Measurements from ENCODE around the gene WASF3.

DNA sequence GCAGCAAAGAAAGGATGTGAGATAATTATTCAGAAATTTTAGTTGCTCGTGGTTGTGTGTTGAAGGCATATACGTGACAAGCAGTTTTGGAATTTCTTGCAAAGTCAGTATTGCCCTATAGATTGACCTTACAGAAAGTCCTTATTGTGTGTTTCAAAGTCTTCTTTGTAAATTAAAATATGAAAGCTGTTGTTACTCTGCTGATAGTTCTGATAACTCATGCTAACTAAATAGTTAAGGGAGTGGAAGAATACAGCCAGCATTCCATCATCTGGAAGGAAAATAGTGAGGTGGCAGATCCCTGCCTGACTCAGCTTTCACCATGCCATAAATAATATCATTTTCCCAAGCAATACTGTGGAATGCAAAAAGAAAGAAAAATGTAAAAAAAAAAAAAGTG, 27.2 kb downstream of the WASF3 start:
- TF ChIP-seq GATA3 (IDR thresholded peaks at IDR 0.05; ENCODE audit: low read depth, low read length) (no peak), GATA2 (IDR thresholded peaks at IDR 0.05; ENCODE audit: low read depth, low read length) (no peak)
